Mesothelial cell of epicardium (in vitro differentiated cells): ENCODE measurements around the gene RPRD1B. TPM values are rescaled to one million over a fixed set of nuclear protein-coding genes. Genes with fewer than 3 reads are reported as not detected.
A peak's percentile ranks its signal among the peaks of the same experiment; 100 is the strongest.

Source experiments
- DNase-seq, 2 experiments: peaks; one replicate each; pipeline ENCODE4 v3.0.0; 2021; ENCODE audit warnings: low spot score in 2 of 2; ENCODE audit not compliant: unreplicated experiment in 2 of 2
- H3K27ac Mint-ChIP-seq: 2 replicates; pipeline ENCODE4 v1.8.0; 2021; ENCODE audit warnings: mixed read lengths
- H3K27me3 Mint-ChIP-seq: 2 replicates; pipeline ENCODE4 v1.8.0; 2021; ENCODE audit warnings: low read depth, mixed read lengths
- H3K36me3 Mint-ChIP-seq: 2 replicates; pipeline ENCODE4 v1.8.0; 2021; ENCODE audit warnings: mixed read lengths
- H3K4me1 Mint-ChIP-seq: 2 replicates; pipeline ENCODE4 v1.8.0; 2021; ENCODE audit warnings: mixed read lengths
- H3K4me3 Mint-ChIP-seq: 2 replicates; pipeline ENCODE4 v1.8.0; 2021; ENCODE audit warnings: mild to moderate bottlenecking, moderate library complexity, mixed read lengths
- H3K9me3 Mint-ChIP-seq: 2 replicates; pipeline ENCODE4 v1.8.0; 2021; ENCODE audit warnings: mixed read lengths
- CTCF ChIP-seq: fragments of 200-600 bp; sonication (generic); IDR thresholded peaks from one replicate; pipeline ENCODE4 v1.5.0; 2021; ENCODE audit warnings: antibody characterized with exemption; ENCODE audit not compliant: unreplicated experiment
- total RNA-seq: library from RNA; stranded (reverse); gene quantifications from 3 replicates; pipeline ENCODE4 v1.2.1, GENCODE V29; 2021

The RPRD1B gene
- total RNA-seq, 1 donor from 2014 or later = 48.4 TPM

GRCh38 chr20:38084425-38084951 lies 50.9 kb downstream of the RPRD1B start:
- peaks cover 51% of the 10 kb centered on the region for H3K36me3 Mint-ChIP-seq
- H3K4me3 Mint-ChIP-seq = peak overlapping the region; percentile 2
- H3K27ac Mint-ChIP-seq = peak overlapping the region; percentile 94
- DNase-seq = no peak
- peaks cover 19% of the 10 kb centered on the region for H3K9me3 Mint-ChIP-seq
- peaks cover 45% of the 10 kb centered on the region for H3K4me1 Mint-ChIP-seq
- no peaks in the 10 kb centered on the region for H3K27me3 Mint-ChIP-seq
- no peak for TF ChIP-seq CTCF

DNA sequence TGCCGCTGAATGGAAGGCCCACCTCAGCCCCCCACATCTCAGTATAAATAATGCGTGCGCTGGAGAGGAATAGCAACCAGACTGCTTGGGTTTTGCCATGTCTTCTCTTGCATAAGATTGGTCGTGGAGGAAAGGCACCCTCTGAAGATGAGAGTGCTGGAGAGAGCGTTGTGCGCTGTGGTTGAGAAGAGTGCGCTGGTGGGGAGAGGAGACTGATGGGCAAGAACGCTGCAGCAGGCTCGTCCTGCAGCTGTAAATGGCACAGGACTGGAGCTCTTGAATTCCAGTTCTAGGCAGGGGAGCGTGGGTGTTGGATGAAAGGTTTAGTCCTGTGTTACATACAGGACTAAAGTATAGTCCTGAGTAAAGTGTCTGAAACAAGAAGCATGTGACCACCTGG lies 51.5 kb downstream of the RPRD1B start:
- peaks cover 13% of the 10 kb centered on the region for H3K9me3 Mint-ChIP-seq
- H3K4me3 Mint-ChIP-seq = peak overlapping the region; percentile 2
- TF ChIP-seq CTCF = no peak
- peaks cover 48% of the 10 kb centered on the region for H3K36me3 Mint-ChIP-seq
- H3K27ac Mint-ChIP-seq = peak overlapping the region; percentile 94
- H3K4me1 Mint-ChIP-seq = peaks cover 45% of the 10 kb centered on the region
- H3K27me3 Mint-ChIP-seq = no peaks in the 10 kb centered on the region
- DNase-seq = no peak

- no peak overlapping the region for H3K27ac Mint-ChIP-seq
- no peaks in the 10 kb centered on the region for H3K27me3 Mint-ChIP-seq
- H3K4me1 Mint-ChIP-seq = peaks cover 33% of the 10 kb centered on the region
- no peaks in the 10 kb centered on the region for H3K9me3 Mint-ChIP-seq
- no peak for TF ChIP-seq CTCF
- H3K4me3 Mint-ChIP-seq = no peak overlapping the region
- no peak for DNase-seq
- peaks cover 31% of the 10 kb centered on the region for H3K36me3 Mint-ChIP-seq
Observed at GRCh38 chr20:38089500-38089899, 56.0 kb downstream of the RPRD1B start.

GRCh38 chr20:38090061-38090460 lies 56.5 kb downstream of the RPRD1B start:
- TF ChIP-seq CTCF = no peak
- no peak overlapping the region for H3K27ac Mint-ChIP-seq
- H3K36me3 Mint-ChIP-seq = peaks cover 32% of the 10 kb centered on the region
- peaks cover 32% of the 10 kb centered on the region for H3K4me1 Mint-ChIP-seq
- no peak for DNase-seq
- H3K9me3 Mint-ChIP-seq = no peaks in the 10 kb centered on the region
- H3K27me3 Mint-ChIP-seq = no peaks in the 10 kb centered on the region
- H3K4me3 Mint-ChIP-seq = no peak overlapping the region

DNA sequence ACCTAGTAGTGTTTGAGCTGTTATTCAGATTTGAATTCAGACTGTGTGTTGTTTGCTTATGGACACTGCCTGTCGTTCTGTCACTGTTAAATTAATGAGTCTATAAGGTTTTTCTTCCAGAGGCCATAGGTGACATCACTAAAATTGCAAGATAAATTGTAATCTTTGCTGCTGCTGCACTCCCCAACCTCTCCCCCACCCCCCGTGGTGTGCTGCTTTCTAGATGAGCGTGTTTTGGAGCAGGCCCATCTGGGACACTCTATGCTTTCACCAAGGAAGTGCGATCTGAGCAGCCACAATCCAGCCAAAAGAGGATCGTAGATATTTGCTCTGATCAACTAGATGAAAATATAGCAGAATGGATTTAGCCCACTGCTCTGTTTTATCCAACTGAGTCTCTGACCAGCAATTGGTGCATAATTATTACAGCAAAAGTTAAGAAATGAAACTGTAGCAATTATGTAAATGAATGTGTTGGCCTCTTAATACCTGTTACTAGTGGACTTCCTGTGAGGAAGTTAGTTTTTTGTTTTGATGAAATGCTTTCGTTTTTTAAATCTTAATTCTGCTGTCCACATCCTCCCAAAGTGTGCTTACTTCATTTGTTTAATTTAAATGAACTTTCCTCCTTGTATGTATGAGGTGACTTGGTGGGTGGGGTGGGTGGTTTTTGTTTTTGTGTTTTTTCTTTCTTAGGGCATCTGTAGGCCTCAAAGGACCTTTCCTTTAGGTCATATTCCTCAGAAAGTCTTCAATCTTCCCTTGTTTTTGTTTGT lies 58.1 kb downstream of the RPRD1B start:
- no peak for DNase-seq
- Mint-ChIP-seq H3K36me3 (peaks cover 26% of the 10 kb centered on the region), H3K9me3 (no peaks in the 10 kb centered on the region), H3K27ac (peak overlapping the region; percentile 81), H3K4me3 (no peak overlapping the region), H3K27me3 (no peaks in the 10 kb centered on the region), H3K4me1 (peaks cover 18% of the 10 kb centered on the region)
- no peak for TF ChIP-seq CTCF
